Stimulated activated CD8-positive, alpha-beta memory T cell treated with anti-CD3 and anti-CD28 coated beads, Interleukin-15, amount 100 ng/mL, for 4 hours (primary cell): ENCODE data around the gene SERF1A.
"Not testable (repeated sequence)": the region's sequence is repeated elsewhere in the genome, so short reads cannot be mapped to it uniquely, and the experiment has no call there.

Source experiments
- DNase-seq, 2 donors: peaks; one replicate each; pipeline ENCODE4 v3.0.0-alpha.2; 2020; ENCODE audit warnings: low read depth in 2 of 2

The SERF1A gene

GRCh38 chr5:70900533-70901271 is at the start of gene SERF1A:
SERF1A (plus strand) TSS chr5:70900669; CDS start chr5:70900870, 201 bp downstream.
- not testable (repeated sequence) for DNase-seq

- DNase-seq = not testable (repeated sequence)
Observed at GRCh38 chr5:70866778-70867177, 33.7 kb upstream of the SERF1A start.

GRCh38 chr5:70870626-70871025 is 29.8 kb upstream of the SERF1A start:
- not testable (repeated sequence) for DNase-seq

- not testable (repeated sequence) for DNase-seq
Observed at GRCh38 chr5:70896076-70896475, 4.4 kb upstream of the SERF1A start.

- not testable (repeated sequence) for DNase-seq
Observed at GRCh38 chr5:70901272-70901571, 753 bp downstream of the SERF1A start.

GRCh38 chr5:70906624-70907023 is 6.2 kb downstream of the SERF1A start:
- not testable (repeated sequence) for DNase-seq

GRCh38 chr5:70916829-70917228 is 16.4 kb downstream of the SERF1A start:
- not testable (repeated sequence) for DNase-seq

GRCh38 chr5:70925211-70925562 is 24.7 kb downstream of the SERF1A start:
- DNase-seq = not testable (repeated sequence)

GRCh38 chr5:70931709-70932368 is 31.4 kb downstream of the SERF1A start:
- DNase-seq = not testable (repeated sequence)

GRCh38 chr5:70932560-70932959 is 32.1 kb downstream of the SERF1A start:
- DNase-seq = not testable (repeated sequence)

- DNase-seq = not testable (repeated sequence)
Observed at GRCh38 chr5:70953068-70953467, 52.6 kb downstream of the SERF1A start.
